ENCODE results near the gene COP1.

DNA sequence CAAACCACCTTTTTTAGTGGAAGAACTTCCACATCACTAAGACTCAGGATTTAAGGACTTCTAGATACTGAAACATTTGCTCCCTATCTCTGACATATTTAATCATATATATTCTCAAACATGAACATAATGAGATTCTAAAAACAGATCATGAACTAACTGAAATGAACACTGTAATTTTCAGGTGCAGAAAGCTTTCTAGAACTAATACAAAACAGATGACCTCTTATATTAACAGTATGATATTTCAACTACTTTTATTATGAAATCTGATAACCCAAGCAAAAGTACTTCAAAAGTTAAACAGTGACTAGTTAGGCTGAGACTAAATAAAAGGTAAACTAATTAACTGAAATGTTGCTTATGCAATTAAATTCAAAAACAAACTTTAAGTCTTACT, 157.5 kb downstream of the COP1 start:
- TF ChIP-seq POLR2A (IDR thresholded peaks at IDR 0.05): no peak
- TF ChIP-seq, protein P1, sequence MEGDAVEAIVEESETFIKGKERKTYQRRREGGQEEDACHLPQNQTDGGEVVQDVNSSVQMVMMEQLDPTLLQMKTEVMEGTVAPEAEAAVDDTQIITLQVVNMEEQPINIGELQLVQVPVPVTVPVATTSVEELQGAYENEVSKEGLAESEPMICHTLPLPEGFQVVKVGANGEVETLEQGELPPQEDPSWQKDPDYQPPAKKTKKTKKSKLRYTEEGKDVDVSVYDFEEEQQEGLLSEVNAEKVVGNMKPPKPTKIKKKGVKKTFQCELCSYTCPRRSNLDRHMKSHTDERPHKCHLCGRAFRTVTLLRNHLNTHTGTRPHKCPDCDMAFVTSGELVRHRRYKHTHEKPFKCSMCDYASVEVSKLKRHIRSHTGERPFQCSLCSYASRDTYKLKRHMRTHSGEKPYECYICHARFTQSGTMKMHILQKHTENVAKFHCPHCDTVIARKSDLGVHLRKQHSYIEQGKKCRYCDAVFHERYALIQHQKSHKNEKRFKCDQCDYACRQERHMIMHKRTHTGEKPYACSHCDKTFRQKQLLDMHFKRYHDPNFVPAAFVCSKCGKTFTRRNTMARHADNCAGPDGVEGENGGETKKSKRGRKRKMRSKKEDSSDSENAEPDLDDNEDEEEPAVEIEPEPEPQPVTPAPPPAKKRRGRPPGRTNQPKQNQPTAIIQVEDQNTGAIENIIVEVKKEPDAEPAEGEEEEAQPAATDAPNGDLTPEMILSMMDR (IDR thresholded peaks at IDR 0.05 in 8 of 11, conservative IDR thresholded peaks at IDR 0.05 in 3 of 11): no peak
- TF ChIP-seq POLR2AphosphoS5 (IDR thresholded peaks at IDR 0.05): no peak

Data from spleen (tissue), 7 donors.